DMS114 treated with DMSO at 0.1 percent for 48 hours (cell line): ENCODE results near the gene TSN.
"Not testable (repeated sequence)": the region's sequence is repeated elsewhere in the genome, so short reads cannot be mapped to it uniquely, and the experiment has no call there.

ENCODE experiments used
- DNase-seq: peaks from one replicate; lab custom pipeline; 2025; ENCODE audit not compliant: unreplicated experiment; lab: John Stamatoyannopoulos, UW

The TSN gene

DNA sequence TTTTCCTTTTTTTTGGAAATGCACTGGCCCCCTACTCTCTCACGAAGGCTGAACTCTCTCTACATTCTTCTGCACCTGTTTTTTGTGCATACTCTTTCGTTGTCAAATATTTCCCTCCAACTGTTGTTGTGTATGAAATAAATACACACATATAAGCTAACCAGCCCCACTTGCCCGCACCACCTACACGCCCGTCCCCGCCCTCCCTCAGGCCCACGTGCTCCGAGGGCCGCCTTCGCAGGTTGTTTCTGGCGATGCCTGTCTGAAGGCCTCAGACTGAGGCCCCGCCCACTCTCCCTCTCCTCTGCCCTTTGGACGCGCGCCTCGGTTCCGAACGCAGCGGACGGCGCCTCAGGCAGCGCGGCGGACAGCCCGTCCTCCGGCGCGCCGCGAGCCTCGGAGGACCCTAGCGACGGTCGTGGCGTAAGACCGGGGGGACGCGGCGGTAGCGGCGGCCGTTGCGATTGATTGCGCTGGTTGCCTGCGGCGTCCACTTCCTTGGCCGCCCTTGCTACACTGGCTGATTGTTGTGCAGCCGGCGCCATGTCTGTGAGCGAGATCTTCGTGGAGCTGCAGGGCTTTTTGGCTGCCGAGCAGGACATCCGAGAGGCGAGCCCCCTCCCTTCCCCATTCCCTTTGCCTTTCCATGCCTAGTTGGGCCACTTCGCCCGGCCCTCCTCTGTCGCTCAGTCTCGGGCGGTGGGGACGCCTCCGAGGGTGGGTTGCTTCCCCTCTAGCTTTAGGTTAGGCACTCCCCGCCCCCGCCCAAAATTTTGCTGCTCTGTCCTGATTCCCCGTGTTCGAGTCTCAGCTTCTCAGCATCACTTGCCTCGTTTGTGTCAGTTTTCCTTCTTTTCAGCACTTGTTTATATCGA lies at the start of gene TSN:
Gene TSN (plus strand): TSS at position 415 of the 875 bp plus-strand sequence. CDS start 129 bp downstream, at position 544.
- DNase-seq, result peak; percentile 76

DNA sequence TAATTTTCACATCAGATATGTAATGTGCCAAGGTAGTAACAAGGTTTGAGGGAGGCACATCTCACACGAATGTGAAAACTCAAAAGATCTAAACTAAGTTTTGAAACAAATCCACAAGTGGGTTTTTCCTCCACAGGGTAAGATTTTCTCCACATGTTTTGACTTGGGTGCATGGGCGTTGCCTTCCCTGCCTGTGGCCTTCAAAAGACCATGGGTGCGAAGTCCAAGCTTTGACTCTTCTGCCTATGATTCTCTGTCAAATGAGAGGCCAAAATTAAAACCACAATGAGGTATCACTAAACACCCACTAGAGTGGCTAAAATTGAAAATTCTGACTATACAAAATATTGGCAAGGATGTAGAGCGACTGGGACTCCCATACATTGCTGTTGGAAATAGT lies 49.5 kb upstream of the TSN start:
- no peak for DNase-seq

DNA sequence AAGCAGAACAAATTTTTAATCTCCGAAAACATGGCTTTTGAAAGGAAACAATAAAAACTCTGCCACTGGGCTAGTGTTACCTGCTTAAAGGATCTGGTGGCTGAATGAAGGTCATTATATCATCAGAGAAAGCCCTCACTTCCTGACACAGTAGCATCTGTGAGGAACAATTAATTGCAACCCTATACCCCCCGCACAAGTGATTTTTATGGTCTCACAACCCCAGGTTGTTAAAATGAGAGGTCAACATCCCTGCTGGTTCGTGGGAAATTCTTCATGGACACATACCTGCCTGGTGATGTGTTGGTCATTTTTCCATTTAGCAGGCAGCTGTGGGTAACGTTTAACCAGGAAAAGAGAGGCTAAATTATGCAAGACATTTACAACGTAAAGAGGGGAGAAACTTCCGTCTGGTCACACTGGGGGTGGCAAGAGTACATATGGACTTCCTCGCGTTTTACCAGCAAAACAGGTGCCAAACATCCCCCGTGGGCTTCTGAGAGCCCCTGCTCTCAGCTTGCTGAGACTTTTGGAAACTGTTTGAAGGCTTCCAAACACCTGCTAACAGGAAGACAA lies 48.0 kb upstream of the TSN start:
- DNase-seq, result no peak

DNA sequence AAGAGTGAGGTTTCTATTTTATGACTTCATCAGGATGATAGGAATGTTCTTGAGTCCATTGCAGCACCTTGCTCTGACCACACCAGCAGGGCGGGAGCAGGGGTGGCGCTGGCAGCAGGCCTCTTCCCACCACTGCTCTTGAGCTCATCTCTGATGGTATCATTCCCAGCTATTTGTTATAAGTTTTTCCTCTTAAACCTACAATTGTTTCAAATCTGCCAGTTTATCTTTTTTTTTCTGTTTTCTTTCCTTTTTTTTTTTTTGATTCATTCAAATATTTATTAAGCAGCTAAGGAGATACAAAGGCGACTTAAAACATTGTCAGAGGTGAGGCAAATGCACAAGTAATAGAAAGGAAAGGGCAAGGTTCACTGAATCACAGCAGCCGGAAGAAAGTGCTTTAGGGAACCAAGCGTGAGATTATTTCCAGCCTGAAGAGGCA lies 47.5 kb upstream of the TSN start:
- DNase-seq, result no peak

GRCh38 chr2:121709776-121710469 lies 45.5 kb upstream of the TSN start:
- DNase-seq, result no peak

DNA sequence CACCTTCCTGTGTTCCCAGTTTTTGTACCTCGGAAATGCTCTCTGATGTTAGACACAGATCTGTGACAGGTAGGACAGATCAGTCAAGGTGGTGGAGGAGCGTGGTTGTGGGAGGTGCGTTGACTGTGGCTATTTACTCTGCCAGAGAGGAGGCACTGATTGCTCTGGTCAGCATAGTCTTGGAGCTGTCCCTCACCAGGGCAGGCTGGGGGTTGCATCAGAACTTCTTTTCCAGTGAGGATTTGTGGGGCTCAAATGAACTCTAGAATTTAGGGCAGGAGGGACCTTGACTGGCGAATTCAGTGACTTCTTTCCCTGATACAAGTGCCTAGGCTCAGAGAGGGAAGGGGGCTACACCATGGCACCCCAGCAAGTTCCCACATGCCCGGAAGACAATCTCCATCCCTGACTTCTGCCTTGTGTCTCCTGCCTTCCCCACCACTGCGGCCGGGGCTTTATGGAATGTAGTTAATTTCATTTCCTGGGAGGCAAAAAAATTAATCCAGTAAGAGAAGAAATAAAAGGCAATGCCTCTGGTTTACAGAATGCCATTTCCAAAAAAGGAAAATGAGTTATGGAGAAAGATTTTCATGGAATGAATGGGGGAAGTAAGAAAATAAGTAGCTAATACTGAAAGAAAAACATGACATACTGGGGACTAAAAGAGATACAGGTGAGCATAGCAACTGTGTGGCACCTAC lies 44.8 kb upstream of the TSN start:
- DNase-seq, result no peak

DNA sequence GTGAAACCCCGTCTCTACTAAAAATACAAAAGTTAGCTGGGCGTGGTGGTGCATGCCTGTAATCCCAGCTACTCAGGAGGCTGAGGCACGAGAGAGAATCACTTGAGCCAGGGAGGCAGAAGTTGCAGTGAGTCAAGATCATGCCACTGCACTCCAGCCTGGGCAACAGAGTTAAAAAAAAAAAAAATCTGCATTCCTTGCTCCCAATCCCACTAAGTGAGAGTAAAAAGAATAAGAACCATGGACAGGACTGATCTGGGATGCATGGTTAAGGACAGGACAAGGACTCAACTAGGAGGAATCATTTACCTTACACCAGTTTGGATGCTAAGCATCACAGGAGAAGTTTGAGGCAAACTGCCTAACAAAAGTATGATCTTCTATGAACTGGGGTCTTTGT lies 44.0 kb upstream of the TSN start:
- not testable (repeated sequence) for DNase-seq

DNA sequence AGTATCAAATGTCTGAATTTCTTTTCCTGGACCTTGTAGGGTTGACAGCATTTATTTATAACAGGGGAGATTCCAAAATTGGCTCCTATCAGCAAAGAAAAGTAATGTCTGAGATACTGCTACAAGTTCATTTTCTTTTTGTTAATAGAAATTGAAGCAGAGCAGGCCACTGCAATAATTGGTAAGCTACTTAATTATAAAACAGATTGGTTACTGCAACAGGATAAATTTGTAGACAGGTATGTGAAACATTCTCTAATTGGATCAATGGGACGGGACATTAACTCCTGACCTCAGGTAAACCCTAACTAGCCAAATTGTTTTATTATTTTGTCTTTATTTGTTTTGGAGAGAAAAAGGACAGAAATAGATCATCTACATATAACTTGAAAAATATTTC lies 39.3 kb upstream of the TSN start:
- DNase-seq, result no peak

GRCh38 chr2:121717529-121717928 lies 37.9 kb upstream of the TSN start:
- DNase-seq, result no peak

- DNase-seq, result no peak
These were observed 33.5 kb upstream of the TSN start for GRCh38 chr2:121721926-121722325.

DNA sequence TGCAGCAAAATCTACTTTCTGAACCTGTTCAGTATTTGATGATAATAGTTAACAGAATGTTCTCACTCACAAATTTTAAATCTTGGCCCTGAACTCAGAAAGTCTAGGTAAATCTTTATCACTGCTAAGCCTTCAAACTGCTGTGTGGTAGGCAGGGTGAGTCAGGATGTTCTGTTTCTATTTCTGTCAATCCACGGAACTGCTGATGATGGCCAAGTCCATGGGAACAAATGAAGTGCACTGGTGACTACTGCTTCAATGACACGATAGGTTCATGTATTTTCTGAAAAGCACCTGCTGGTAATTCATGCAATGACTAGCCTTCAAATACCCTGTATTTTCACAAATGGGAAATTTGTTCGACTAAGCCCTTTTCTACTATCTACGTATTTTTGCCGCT lies 33.0 kb upstream of the TSN start:
- DNase-seq, result no peak

DNA sequence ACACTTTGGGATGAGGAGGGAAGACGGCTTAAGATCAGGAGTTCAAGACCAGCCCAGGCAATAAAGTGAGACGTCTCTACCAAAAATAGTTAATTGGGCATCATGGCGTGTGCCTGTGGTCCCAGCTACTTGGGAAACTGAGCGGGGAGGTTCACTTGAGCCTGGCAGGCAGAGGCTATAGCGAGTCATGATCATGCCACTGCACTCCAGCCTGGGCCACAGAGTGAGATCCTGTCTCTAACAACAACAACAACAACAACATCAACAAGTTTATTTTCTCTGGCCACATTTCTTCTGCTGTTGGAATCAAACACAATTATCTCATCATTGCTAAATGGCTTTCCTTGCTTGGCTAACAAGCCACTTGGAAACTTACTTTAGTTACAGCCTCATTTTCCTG lies 32.1 kb upstream of the TSN start:
- DNase-seq, result no peak

DNA sequence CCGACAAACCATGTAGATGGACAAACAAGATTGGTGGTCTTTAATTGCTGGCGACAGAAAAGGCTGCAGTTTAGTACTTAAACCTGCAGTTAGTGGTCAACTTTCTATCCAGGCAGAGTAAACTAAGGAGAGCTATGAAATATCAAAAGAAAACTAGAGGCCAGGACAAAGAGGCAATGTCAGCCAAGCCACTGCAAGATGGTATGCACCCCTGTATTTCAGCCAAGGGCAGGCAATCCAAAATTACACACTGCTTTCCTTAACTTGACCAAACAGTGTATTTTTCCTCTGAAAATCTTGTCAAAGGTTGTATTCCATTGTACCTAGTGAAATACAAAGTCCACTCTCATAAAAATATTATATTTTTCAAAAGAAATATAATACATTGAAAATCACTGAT lies 28.1 kb upstream of the TSN start:
- no peak for DNase-seq

DNA sequence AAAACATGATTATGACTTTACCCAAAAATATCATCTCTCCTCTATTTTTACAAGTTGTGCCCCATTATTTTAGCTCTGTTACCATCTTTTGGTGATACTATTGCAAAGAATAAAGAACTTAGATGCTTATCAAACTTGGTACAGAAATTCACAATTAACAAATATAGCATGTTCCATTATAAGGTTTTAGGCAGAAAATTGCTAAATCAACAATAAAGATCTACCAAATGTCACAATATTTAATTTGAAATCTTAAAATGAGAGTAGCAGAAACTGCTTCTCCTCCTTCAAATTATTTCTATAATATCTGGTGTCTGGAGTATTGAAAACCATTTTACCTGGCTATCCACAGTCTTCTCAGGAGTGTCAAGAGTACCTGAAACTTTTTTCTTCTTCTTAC lies 27.5 kb upstream of the TSN start:
- no peak for DNase-seq

GRCh38 chr2:121731366-121731765 lies 24.1 kb upstream of the TSN start:
- DNase-seq, result no peak

- not testable (repeated sequence) for DNase-seq
These were observed 20.9 kb upstream of the TSN start for GRCh38 chr2:121734544-121734943.

- no peak for DNase-seq
These were observed 19.9 kb upstream of the TSN start for GRCh38 chr2:121735518-121736074.

DNA sequence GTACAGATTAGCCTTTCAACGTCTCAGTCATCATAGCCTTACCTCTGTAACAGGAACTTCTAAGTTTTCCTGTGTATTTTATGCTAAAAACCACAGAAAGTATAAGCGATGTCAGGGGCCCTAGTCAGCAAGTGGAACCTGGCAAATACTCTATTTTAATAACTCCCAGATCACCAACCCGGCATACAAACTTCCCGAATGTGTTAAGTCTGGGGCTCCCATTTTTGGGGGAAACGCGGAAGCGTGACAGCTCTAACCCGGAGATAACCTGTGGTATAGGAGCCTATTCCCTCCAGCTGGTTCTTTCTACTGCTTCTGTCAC lies 19.4 kb upstream of the TSN start:
- no peak for DNase-seq

- peak; percentile 84 for DNase-seq
These were observed 18.8 kb upstream of the TSN start, which contains the start of gene NIFK for GRCh38 chr2:121736462-121737336. NIFK (minus strand) TSS chr2:121736875; CDS start chr2:121736850, 25 bp downstream.

- DNase-seq, result no peak
These were observed 14.5 kb upstream of the TSN start for GRCh38 chr2:121740973-121741372.
